CD4-positive, alpha-beta T cell treated with Interleukin-17A for 4 hours (primary cell): ENCODE results near the gene FBXO7.
"Not testable (repeated sequence)": the region's sequence is repeated elsewhere in the genome, so short reads cannot be mapped to it uniquely, and the experiment has no call there.

Experiments used
- DNase-seq: peaks from one replicate; pipeline ENCODE4 v3.0.0-alpha.2; 2020; ENCODE audit warnings: mixed read lengths

FBXO7 gene

DNA sequence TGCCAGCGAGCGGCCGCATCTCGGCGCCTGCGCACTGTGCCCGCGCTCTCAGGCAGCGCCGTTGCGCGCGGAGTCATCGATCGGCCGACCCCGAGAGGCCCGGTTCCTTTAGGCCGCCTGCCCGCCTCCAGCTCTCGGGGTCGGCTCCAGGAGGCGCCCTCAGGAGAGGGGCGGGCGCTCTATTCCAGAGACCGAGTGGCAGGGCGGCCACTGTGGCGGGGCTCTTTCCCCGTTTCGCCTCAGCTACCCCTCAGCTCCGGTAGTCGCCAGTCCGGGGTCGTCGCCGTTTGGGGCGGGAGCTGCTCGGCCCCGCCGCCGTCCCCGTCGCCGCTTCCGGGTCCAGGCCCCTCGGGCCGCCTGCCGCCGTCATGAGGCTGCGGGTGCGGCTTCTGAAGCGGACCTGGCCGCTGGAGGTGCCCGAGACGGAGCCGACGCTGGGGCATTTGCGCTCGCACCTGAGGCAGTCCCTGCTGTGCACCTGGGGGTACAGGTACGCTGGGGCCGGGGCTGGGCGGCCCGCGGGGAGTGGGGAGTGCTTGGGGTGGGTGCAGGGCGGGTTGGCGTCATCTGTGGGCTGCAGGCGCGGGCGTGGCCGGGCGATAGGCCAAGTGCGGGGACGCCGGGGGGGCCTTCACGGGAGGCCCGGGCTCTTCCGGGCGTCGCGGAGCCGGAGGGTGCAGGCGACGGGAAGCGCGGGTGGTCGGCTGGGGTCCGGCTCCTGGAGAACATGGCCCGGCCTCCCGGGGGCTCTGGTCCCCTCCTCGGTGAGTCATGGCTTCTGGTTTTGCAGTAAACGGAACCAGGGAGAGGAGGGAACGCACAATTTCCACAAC, at the start of gene FBXO7:
FBXO7 (plus strand) TSS at position 177 of the 833 bp plus-strand sequence; CDS start at position 369, 192 bp downstream.
- DNase-seq, result peak; percentile 89

DNA sequence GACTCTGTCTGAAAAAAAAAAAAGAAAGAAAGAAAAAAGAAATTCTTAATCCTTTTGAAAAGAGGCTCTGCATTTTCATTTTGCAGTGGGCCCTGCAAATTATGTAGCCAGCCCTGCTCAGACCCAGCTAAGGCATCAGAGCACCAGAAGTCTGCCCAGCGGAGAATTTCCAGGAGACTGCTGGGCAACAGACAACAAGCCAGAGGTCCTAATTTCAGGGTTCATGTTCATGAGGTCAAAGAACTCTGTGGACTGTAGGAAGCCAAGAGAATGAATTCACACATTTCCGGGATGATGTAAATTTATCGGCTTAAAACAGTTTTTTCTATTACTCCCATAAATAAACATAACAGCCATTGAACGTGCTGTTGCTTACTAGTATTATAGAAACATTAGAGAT, 47.7 kb upstream of the FBXO7 start:
- no peak for DNase-seq

GRCh38 chr22:32430352-32430751, 44.3 kb upstream of the FBXO7 start:
- DNase-seq, result no peak

DNA sequence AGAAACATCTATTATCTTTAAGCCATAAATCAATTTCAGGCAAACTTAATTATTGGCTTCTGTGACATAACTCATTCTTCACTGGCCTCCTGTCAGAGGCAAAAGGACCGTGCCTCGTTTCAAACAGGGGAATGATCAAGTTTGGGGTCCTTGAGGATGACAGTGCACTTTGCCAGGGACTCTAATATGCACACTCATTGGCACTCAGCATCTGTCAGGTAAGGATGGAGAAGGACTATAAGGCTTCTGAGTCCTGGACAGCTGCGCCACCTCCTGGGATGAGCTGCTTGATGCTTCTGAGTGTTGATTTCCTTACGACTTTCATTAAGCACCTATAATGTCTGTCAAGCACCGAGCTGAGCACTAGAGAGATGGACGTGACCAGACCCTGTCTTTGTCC, 30.5 kb upstream of the FBXO7 start:
- peak; percentile 22 for DNase-seq

DNA sequence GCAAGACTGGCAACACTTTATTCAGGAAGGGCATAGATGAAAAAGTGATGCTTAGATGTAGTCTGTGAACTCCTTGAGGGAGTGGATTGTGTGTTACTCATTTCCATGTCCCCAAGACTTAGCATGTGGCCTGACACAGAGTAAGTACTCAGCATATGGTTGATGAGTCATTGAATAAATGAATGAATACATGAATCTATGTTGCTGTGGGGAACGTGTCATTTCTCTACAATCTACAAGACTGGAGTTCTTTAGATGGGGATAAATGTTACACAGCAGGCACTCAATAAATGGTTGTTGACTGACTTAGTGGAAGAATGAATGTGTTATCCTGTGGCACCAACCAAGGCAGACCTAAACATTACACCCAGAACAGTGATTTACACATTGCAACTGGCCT, 28.3 kb upstream of the FBXO7 start:
- DNase-seq, result no peak

- DNase-seq, result no peak
Observed at GRCh38 chr22:32448980-32449379, 25.6 kb upstream of the FBXO7 start.

DNA sequence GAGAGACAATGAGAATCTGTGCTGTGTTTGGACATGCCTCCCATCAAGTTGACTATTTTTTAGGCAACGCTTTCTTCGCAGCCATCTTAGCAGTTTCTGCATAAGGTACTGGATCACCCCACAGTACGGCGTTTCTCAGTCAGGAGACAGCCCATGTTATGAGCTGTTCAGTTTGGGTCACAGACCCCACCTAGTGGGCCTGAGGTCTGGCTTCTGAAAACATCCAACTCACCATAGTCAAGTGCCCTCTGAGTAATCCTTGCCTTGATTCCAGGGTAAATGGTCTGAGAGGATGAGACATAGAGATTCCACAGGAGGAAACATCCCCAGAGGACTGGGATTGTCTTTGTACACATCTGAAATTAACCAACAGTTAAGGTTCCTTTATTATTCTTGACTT, 17.6 kb upstream of the FBXO7 start:
- DNase-seq, result no peak

- no peak for DNase-seq
Observed at GRCh38 chr22:32462452-32462851, 12.2 kb upstream of the FBXO7 start.

- no peak for DNase-seq
Observed at GRCh38 chr22:32465661-32466060, 8.9 kb upstream of the FBXO7 start.

- no peak for DNase-seq
Observed at GRCh38 chr22:32466496-32466895, 8.1 kb upstream of the FBXO7 start.

DNA sequence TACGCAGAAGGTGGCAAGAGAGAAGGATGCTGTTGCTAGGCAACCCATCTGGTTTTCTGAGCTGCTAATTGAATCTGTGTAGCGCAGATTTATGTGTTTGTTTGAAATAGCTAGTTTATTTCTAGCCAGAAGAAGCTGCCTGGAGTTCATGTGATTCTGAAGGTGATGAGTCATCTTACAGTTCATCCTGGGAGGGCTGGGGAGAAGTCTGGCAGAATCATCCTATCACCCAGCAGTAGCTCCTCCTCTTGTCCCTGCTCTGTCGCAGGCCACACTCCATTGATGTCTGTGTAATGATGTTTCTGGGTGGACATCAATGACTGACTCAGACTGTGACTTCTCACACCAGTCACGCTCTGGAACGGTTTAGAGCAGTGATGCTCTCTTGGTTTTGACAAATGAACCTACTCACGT, 4.8 kb upstream of the FBXO7 start:
- no peak for DNase-seq

DNA sequence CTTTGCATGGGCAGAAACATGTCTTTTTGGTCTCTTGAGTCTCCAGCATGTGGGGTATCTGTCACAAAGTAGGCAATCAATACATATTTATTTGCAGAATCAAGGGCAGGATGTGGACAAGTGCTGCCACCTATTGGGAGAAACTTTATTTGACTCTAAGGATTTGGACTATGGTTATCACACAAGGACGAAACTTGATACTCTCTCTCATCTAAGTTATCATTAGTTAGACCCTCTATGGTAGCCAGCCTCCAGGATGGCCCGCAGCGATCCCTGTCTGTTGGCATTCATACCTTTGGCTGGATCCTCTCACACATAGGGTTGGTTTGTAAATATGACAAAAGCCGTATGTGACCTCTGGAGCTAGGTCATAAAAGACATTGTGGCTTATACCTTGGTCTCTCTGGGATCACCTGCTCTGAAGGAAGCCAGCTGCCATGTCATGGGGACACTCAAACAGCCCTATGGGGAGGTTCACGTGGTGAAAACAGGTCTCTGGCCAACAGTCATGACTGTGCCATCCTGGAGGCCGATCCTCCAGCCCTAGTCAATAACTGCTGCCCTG, 1.1 kb upstream of the FBXO7 start:
- peak; percentile 51 for DNase-seq

- peak; percentile 44 for DNase-seq
Observed at GRCh38 chr22:32475468-32476010, 928 bp downstream of the FBXO7 start.

DNA sequence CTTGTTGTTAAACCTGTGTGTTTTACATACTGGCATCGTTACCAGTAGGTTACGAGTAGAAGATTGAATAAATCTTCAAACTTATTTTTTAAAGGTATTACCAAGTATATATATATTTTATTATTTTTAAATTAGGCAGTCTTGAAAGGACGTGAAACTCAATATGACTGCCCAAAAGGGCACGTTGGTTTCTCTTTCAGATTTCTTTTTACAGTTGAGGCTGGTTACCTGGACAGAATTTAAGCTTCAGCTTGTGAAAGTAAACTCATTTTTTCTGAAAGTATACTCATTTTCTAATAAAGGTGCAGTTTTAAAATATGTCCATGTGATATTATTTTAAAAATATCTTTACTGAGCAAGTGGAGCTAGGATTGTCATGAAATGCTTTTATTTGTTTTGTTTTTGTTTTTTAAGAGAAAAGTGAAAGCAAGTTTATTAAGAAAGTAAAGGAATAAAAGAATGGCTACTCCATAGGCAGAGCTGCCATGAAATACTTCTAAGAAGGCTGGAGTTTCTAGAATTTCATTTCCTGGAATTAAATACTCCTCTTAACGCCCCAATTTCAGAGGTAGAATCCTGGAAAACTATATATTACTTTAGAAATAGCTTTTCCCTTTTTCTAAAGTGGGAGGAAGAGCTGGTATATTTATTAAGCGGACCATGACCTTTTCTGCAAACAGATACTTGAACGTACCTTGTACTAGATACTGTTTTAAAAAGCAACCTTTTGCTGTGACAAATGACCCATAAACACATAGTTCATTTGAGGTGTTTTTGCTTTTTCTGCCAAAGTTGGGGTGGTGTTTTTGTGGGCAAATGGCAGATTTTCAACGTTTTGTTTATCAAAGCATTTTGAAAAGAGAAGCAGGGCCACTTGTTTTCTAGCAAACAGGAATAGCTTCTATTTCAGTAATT, 1.9 kb downstream of the FBXO7 start:
- no peak for DNase-seq

DNA sequence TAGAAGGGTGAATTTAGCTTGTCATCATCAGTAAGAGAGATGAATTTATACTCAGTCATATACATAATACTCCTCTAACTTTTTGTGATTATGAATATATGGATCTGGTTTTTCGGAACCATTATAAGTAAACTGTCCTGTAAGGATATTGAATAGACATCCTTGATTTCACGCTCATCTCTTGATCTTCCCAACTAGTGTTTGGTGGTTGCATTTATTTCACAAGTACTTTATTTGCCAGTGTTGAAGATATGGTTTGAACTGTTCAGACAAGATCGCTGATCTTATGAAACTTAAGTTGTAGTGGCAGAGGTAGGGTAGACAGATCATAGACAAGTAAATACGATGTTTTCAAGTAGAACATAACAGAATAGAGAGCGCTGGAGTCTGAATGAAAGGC, 3.0 kb downstream of the FBXO7 start:
- no peak for DNase-seq

- not testable (repeated sequence) for DNase-seq
Observed at GRCh38 chr22:32478552-32478951, 3.9 kb downstream of the FBXO7 start.

DNA sequence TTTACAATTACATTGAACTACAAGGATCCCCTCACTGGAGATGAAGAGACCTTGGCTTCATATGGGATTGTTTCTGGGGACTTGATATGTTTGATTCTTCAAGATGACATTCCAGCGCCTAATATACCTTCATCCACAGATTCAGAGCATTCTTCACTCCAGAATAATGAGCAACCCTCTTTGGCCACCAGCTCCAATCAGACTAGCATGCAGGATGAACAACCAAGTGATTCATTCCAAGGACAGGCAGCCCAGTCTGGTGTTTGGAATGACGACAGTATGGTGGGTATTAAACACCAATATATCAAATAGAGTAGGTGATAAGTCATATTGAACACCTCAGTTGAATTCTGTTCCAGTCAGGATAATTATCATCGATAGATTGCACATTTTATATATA, 4.4 kb downstream of the FBXO7 start:
- DNase-seq, result no peak

DNA sequence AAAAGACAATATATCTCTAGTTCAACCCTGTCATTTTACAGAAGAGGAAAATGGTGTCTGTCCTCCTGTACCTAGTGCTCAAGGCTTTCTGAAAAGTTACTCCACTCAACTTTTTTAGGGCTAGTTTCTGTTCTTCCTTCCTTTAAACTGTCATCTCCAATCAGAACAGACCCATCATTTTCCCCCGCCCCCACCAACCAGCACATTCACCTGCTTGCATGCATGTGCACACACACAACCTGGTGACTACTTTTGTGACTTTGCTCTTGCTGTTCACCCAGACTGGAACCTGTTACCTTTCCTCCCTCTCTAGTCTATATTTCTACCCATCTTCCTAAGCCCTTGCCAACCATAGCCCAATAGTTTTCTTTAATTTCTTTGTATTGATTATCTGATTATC, 5.6 kb downstream of the FBXO7 start:
- DNase-seq, result peak; percentile 14

DNA sequence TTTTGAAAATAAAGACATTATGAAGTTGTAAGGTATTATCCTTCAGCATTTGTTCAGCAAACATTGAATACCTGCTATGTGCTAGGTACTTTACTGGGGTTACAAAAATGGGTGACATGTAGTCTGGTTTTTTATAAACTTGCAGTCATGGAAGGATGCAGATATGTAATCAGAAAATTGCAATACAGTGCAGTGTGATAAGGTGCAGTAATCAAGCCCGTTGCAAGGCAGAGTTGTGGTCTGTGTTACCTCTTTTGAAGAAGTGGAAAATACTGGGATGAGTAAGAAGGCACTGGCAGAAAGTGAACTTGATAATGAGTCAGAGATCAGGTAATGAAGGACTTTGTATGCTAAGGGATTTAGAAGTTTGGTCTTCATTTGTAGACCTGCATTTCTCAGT, 8.1 kb downstream of the FBXO7 start:
- peak; percentile 6 for DNase-seq

- no peak for DNase-seq
Observed at GRCh38 chr22:32486656-32487390, 12.2 kb downstream of the FBXO7 start.

- DNase-seq, result no peak
Observed at GRCh38 chr22:32487461-32487860, 12.8 kb downstream of the FBXO7 start.

- no peak for DNase-seq
Observed at GRCh38 chr22:32489377-32489776, 14.8 kb downstream of the FBXO7 start.

DNA sequence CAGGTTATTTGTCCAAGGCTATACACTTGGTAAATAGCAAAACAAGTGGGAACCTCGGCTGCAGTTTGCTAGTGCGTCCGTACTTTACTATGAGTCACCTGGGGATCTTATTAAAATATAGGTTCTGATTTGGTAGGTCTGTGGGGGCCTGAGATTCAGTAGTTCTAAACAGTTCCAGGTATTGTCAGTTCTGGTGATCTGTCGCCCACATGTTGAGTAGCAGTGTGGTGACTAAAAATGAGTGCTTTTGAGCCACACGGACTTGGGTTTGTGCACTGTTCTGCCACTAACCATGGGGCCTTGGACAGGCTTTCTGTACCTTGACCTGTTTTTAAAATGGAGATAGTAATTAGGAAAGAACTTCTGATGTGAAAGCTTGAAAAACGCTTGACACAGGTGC, 15.7 kb downstream of the FBXO7 start:
- DNase-seq, result no peak
